CD14-positive monocyte (primary cell): ENCODE measurements around the gene SSBP3. TPM values are rescaled to one million over a fixed set of nuclear protein-coding genes. Genes with fewer than 3 reads are reported as not detected.

ENCODE experiments used
- DNase-seq, 3 donors: peaks; one replicate each; pipeline ENCODE4 v3.0.0-alpha.2; 2011 to 2022
- H2AFZ ChIP-seq: 2 replicates; pipeline ENCODE4 v1.6.0; 2012; ENCODE audit warnings: mild to moderate bottlenecking, low read depth, low read length, inconsistent platforms; ENCODE audit not compliant: insufficient read depth, poor library complexity, severe bottlenecking
- H3K27ac ChIP-seq, 2 donors: 1 replicate in 1 of 2; 2 replicates in 1 of 2; pipeline ENCODE4 v1.5.1; 2012 to 2013; ENCODE audit warnings: low read length in 2 of 2, control low read depth in 1 of 2, inconsistent platforms in 1 of 2, low read depth in 1 of 2, mild to moderate bottlenecking in 1 of 2
- H3K27me3 ChIP-seq, 2 donors: one replicate each; pipeline versions ENCODE4 v1.6.0 to v1.6.1; 2011 to 2013; ENCODE audit warnings: low read length in 2 of 2; ENCODE audit not compliant: control insufficient read depth in 2 of 2, insufficient read depth in 2 of 2
- H3K36me3 ChIP-seq, 2 donors: replicated peaks in 1 of 2; 1 replicate in 1 of 2; 2 replicates in 1 of 2; pipeline versions ENCODE4 v1.5.1 to v1.6.1; 2012 to 2013; ENCODE audit warnings: low read length in 2 of 2, control low read depth in 1 of 2, inconsistent platforms in 1 of 2, mild to moderate bottlenecking in 1 of 2; ENCODE audit not compliant: insufficient read depth in 2 of 2, control insufficient read depth in 1 of 2
- H3K4me1 ChIP-seq, 2 donors: 1 replicate in 1 of 2; 2 replicates in 1 of 2; pipeline versions ENCODE4 v1.5.1 to v1.6.1; 2012 to 2013; ENCODE audit warnings: low read length in 2 of 2, control low read depth in 1 of 2, inconsistent platforms in 1 of 2, mild to moderate bottlenecking in 1 of 2, moderate library complexity in 1 of 2; ENCODE audit not compliant: insufficient read depth in 2 of 2, control insufficient read depth in 1 of 2
- H3K4me2 ChIP-seq: replicated peaks from 2 replicates; pipeline ENCODE3; 2012; ENCODE audit warnings: low read length, moderate library complexity, mild to moderate bottlenecking; ENCODE audit not compliant: poor library complexity, severe bottlenecking; ENCODE audit errors: extremely low read depth
- H3K4me3 ChIP-seq, 3 experiments: fragments of 200-600 bp in 1 of 3; sonication (generic) in 1 of 3; replicated peaks in 1 of 3; 1 replicate in 2 of 3; 2 replicates in 1 of 3; pipeline ENCODE4 v1.5.1; 2011 to 2013; ENCODE audit warnings: low read length in 3 of 3, mild to moderate bottlenecking in 3 of 3, control low read depth in 2 of 3, low read depth in 2 of 3, inconsistent platforms in 1 of 3, moderate library complexity in 1 of 3
- H3K79me2 ChIP-seq: 2 replicates; pipeline ENCODE4 v1.6.0; 2012; ENCODE audit warnings: mild to moderate bottlenecking, control low read depth, inconsistent platforms, low read length, moderate library complexity; ENCODE audit not compliant: insufficient read depth
- H3K9ac ChIP-seq: 2 replicates; pipeline ENCODE4 v1.6.0; 2017; ENCODE audit warnings: low read length, mild to moderate bottlenecking; ENCODE audit not compliant: insufficient read depth, poor library complexity, severe bottlenecking
- H3K9me3 ChIP-seq, 2 donors: replicated peaks in 1 of 2; 1 replicate in 1 of 2; 2 replicates in 1 of 2; pipeline versions ENCODE4 v1.5.1 to v1.6.1; 2012 to 2013; ENCODE audit warnings: low read length in 2 of 2, control low read depth in 1 of 2; ENCODE audit not compliant: control insufficient read depth in 1 of 2, insufficient read depth in 1 of 2
- H4K20me1 ChIP-seq: 2 replicates; pipeline ENCODE4 v1.6.0; 2012; ENCODE audit warnings: mild to moderate bottlenecking, low read length, control low read depth, moderate library complexity; ENCODE audit not compliant: insufficient read depth
- H3K27ac Mint-ChIP-seq, 7 donors: one replicate each; pipeline ENCODE4 v1.8.0; 2020; ENCODE audit warnings: mild to moderate bottlenecking in 7 of 7, mixed read lengths in 7 of 7, moderate library complexity in 6 of 7, inconsistent platforms in 2 of 7
- H3K27me3 Mint-ChIP-seq, 3 donors: one replicate each; pipeline ENCODE4 v1.8.0; 2021 to 2022; ENCODE audit warnings: low read depth in 3 of 3, mild to moderate bottlenecking in 3 of 3, mixed read lengths in 3 of 3, moderate library complexity in 3 of 3, inconsistent platforms in 1 of 3
- H3K36me3 Mint-ChIP-seq, 2 donors: one replicate each; pipeline ENCODE4 v1.8.0; 2020; ENCODE audit warnings: mixed read lengths in 2 of 2, inconsistent platforms in 1 of 2, mild to moderate bottlenecking in 1 of 2
- H3K4me1 Mint-ChIP-seq: one replicate; pipeline ENCODE4 v1.8.0; 2020; ENCODE audit warnings: mild to moderate bottlenecking, mixed read lengths
- H3K4me3 Mint-ChIP-seq, 2 donors: one replicate each; pipeline ENCODE4 v1.8.0; 2020; ENCODE audit warnings: mild to moderate bottlenecking in 2 of 2, mixed read lengths in 2 of 2, moderate library complexity in 1 of 2
- H3K9me3 Mint-ChIP-seq, 7 donors: one replicate each; pipeline ENCODE4 v1.8.0; 2020 to 2022; ENCODE audit warnings: mixed read lengths in 7 of 7, mild to moderate bottlenecking in 6 of 7, moderate library complexity in 6 of 7, inconsistent platforms in 2 of 7
- WGBS: methylation state at CpG from one replicate; pipeline ENCODE4 v1.1.5; 2013; ENCODE audit warnings: missing lambda C conversion rate; ENCODE audit not compliant: insufficient coverage; 5-methylcytosine and 5-hydroxymethylcytosine counted together
- intact Hi-C, 2 donors: fragments of 100-400 bp; cut with micrococcal nuclease; formaldehyde crosslinking; loops; one replicate each; pipeline versions ENCODE4 v1.15.0 to v1.15.1; 2023
- polyA plus RNA-seq, 3 donors: library from polyadenylated mRNA; depleted of rRNA in 1 of 3; unstranded in 2 of 3; stranded (reverse) in 1 of 3; fragments of 300-500 nt in 2 of 3; fragments of >200 nt in 1 of 3; fragmentation: Illumina TruSeq in 2 of 3; gene quantifications; 1 replicate in 2 of 3; 2 replicates in 1 of 3; pipeline ENCODE4 v1.2.3, GENCODE V29; 2012 to 2021
- TF ChIP-seq, protein P1 (sequence below): fragments of 200-600 bp; IDR thresholded peaks from one replicate; pipeline ENCODE4 v1.8.0; 2022; ENCODE audit warnings: antibody characterized with exemption, mild to moderate bottlenecking

SSBP3 gene
- polyA plus RNA-seq, 3 donors = 4.1 to 30.7 (median 4.3) TPM

DNA sequence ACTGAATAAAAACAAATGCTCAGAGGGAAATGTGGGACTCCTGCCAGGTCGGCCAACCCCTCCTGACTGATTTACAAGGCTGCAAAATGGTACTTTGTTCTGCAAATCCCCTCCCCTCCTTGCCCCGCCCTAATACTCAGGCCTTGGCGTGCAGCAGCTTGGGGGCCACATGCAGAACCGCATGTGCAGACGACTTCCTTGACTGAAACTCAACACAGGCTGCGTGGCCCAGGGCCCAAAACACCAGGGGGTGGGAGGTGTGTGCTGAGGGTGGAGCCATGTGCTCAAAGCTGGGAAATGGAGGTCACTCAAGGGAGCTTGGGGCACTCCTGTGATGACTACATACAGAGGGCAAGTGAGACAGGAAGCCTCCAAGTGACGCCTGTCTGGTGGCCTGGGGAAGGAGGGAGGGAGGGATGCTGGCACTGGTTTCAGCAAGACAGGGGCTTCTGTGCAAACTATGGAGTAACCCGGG lies 119.0 kb downstream of the SSBP3 start:
- Mint-ChIP-seq H3K4me1 (peaks cover 26% of the 10 kb centered on the region), H3K27me3 (peaks cover 0 to 3% (median 2%) of the 10 kb centered on the region in 3 donors), H3K9me3 (peaks cover 0 to 2% (median 0%) of the 10 kb centered on the region in 7 donors), H3K36me3 (no peaks in the 10 kb centered on the region), H3K27ac (peak overlapping the region in 6 of 7 donors; percentile 61 to 83 (median 74)), H3K4me3 (peak overlapping the region; percentile 39 to 54)
- Histone ChIP-seq H3K4me2 (no peak overlapping the region), H4K20me1 (peaks cover 66% of the 10 kb centered on the region), H2AFZ (no peak overlapping the region), H3K27me3 (no peaks in the 10 kb centered on the region), H3K27ac (no peak overlapping the region), H3K9ac (no peak overlapping the region), H3K79me2 (no peaks in the 10 kb centered on the region), H3K4me3 (no peak overlapping the region), H3K4me1 (peaks cover 17 to 28% of the 10 kb centered on the region in 2 donors), H3K9me3 (no peaks in the 10 kb centered on the region), H3K36me3 (no peaks in the 10 kb centered on the region)
- TF ChIP-seq, protein P1, sequence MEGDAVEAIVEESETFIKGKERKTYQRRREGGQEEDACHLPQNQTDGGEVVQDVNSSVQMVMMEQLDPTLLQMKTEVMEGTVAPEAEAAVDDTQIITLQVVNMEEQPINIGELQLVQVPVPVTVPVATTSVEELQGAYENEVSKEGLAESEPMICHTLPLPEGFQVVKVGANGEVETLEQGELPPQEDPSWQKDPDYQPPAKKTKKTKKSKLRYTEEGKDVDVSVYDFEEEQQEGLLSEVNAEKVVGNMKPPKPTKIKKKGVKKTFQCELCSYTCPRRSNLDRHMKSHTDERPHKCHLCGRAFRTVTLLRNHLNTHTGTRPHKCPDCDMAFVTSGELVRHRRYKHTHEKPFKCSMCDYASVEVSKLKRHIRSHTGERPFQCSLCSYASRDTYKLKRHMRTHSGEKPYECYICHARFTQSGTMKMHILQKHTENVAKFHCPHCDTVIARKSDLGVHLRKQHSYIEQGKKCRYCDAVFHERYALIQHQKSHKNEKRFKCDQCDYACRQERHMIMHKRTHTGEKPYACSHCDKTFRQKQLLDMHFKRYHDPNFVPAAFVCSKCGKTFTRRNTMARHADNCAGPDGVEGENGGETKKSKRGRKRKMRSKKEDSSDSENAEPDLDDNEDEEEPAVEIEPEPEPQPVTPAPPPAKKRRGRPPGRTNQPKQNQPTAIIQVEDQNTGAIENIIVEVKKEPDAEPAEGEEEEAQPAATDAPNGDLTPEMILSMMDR = no peak
- WGBS = 0% methylated on average over 3 of the region's 8 CpGs
- DNase-seq = peak; percentile 21 to 57 (median 34)
- intact Hi-C loops = no loop called here

DNA sequence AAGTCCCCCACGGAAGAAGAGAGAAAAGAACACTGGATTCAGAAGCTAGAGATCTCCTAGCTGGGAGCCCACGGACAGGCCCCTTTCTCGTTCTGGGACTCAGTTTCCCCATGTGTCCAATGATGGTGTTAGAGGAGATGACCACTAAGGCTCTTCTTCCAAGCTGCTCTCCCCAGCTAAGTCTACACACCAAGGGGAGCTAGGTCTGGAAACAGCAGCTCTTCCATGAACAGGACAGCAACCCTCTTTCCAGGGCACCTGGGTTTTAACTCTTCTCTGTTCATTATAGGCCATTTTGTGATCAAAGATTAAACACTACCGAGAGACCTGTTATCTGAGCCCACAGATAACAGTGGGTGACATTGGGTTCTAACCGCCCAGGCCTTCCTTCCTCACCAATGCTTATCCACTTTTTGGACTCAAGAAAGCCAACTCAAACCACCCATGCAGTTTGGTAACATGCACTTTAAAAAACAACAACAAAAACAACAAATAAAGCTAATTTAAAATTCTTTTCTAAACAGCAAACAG lies 120.3 kb downstream of the SSBP3 start:
- Mint-ChIP-seq H3K9me3 (peaks cover 0 to 2% (median 0%) of the 10 kb centered on the region in 7 donors), H3K4me1 (peaks cover 26% of the 10 kb centered on the region), H3K27ac (peak overlapping the region in 3 of 7 donors; percentile 36 to 54 (median 52)), H3K27me3 (peaks cover 0 to 3% (median 2%) of the 10 kb centered on the region in 3 donors), H3K36me3 (no peaks in the 10 kb centered on the region), H3K4me3 (no peak overlapping the region)
- Histone ChIP-seq H3K27me3 (no peaks in the 10 kb centered on the region), H3K79me2 (no peaks in the 10 kb centered on the region), H4K20me1 (peaks cover 55% of the 10 kb centered on the region), H3K9ac (no peak overlapping the region), H3K4me1 (peaks cover 17 to 28% of the 10 kb centered on the region in 2 donors), H3K27ac (no peak overlapping the region), H3K9me3 (no peaks in the 10 kb centered on the region), H3K4me2 (no peak overlapping the region), H3K4me3 (no peak overlapping the region), H3K36me3 (peaks cover 0 to 4% of the 10 kb centered on the region in 2 donors), H2AFZ (no peak overlapping the region)
- TF ChIP-seq, protein P1 = no peak
- DNase-seq = no peak
- intact Hi-C loops = no loop called here
- 100% methylated on average over 2 of the region's 5 CpGs for WGBS
